ENCODE measurements around the gene LRRC4C.

LRRC4C gene

GRCh38 chr11:40291741-40292140 is 1167.7 kb downstream of the LRRC4C start:
- DNase-seq (ENCODE audit: low read depth in 2 of 2) = no peak

- no peak for DNase-seq (ENCODE audit: low read depth in 2 of 2)
These were observed 1168.1 kb downstream of the LRRC4C start for GRCh38 chr11:40291329-40291728.

GRCh38 chr11:40290171-40290631 is 1169.3 kb downstream of the LRRC4C start:
- no peak for DNase-seq (ENCODE audit: low read depth in 2 of 2)

- DNase-seq (ENCODE audit: low read depth in 2 of 2) = no peak
These were observed 1170.1 kb downstream of the LRRC4C start for GRCh38 chr11:40289370-40289769.

GRCh38 chr11:40287916-40288803 is 1171.3 kb downstream of the LRRC4C start:
- DNase-seq (ENCODE audit: low read depth in 2 of 2) = no peak

- DNase-seq (ENCODE audit: low read depth in 2 of 2) = no peak
These were observed 1173.3 kb downstream of the LRRC4C start for GRCh38 chr11:40286137-40286536.

- no peak for DNase-seq (ENCODE audit: low read depth in 2 of 2)
These were observed 1173.9 kb downstream of the LRRC4C start for GRCh38 chr11:40285558-40285957.

- no peak for DNase-seq (ENCODE audit: low read depth in 2 of 2)
These were observed 1178.3 kb downstream of the LRRC4C start for GRCh38 chr11:40281052-40281580.

GRCh38 chr11:40280159-40281051 is 1179.0 kb downstream of the LRRC4C start:
- DNase-seq (ENCODE audit: low read depth in 2 of 2) = no peak

GRCh38 chr11:40276960-40277359 is 1182.5 kb downstream of the LRRC4C start:
- no peak for DNase-seq (ENCODE audit: low read depth in 2 of 2)

GRCh38 chr11:40274017-40274416 is 1185.4 kb downstream of the LRRC4C start:
- DNase-seq (ENCODE audit: low read depth in 2 of 2) = no peak

GRCh38 chr11:40273192-40273732 is 1186.2 kb downstream of the LRRC4C start:
- no peak for DNase-seq (ENCODE audit: low read depth in 2 of 2)

- no peak for DNase-seq (ENCODE audit: low read depth in 2 of 2)
These were observed 1188.1 kb downstream of the LRRC4C start for GRCh38 chr11:40271361-40271760.

- no peak for DNase-seq (ENCODE audit: low read depth in 2 of 2)
These were observed 1189.6 kb downstream of the LRRC4C start for GRCh38 chr11:40269865-40270264.

GRCh38 chr11:40268551-40268950 is 1190.9 kb downstream of the LRRC4C start:
- DNase-seq (ENCODE audit: low read depth in 2 of 2) = no peak

GRCh38 chr11:40255457-40255856 is 1204.0 kb downstream of the LRRC4C start:
- no peak for DNase-seq (ENCODE audit: low read depth in 2 of 2)

GRCh38 chr11:40253166-40253565 is 1206.3 kb downstream of the LRRC4C start:
- DNase-seq (ENCODE audit: low read depth in 2 of 2) = no peak

GRCh38 chr11:40252236-40252635 is 1207.2 kb downstream of the LRRC4C start:
- DNase-seq (ENCODE audit: low read depth in 2 of 2) = no peak

GRCh38 chr11:40246983-40247382 is 1212.5 kb downstream of the LRRC4C start:
- no peak for DNase-seq (ENCODE audit: low read depth in 2 of 2)

GRCh38 chr11:40241524-40242051 is 1217.9 kb downstream of the LRRC4C start:
- no peak for DNase-seq (ENCODE audit: low read depth in 2 of 2)

GRCh38 chr11:40240284-40240683 is 1219.2 kb downstream of the LRRC4C start:
- DNase-seq (ENCODE audit: low read depth in 2 of 2) = no peak

GRCh38 chr11:40236526-40236925 is 1222.9 kb downstream of the LRRC4C start:
- DNase-seq (ENCODE audit: low read depth in 2 of 2) = no peak

Data from stimulated activated CD8-positive, alpha-beta memory T cell treated with anti-CD3 and anti-CD28 coated beads, Interleukin-2, amount 100 ng/mL, for 1 hour (primary cell).